GM19351 (cell line): Measurements from ENCODE around the gene GATAD2A.
A peak's percentile ranks its signal among the peaks of the same experiment; 100 is the strongest.

Experiments used
- ATAC-seq: cut with Tn5 transposase; IDR thresholded peaks from one replicate; pipeline ENCODE4 v1.9.1; 2021; ENCODE audit warnings: mild to moderate bottlenecking, moderate library complexity; ENCODE audit not compliant: unreplicated experiment

GATAD2A gene

DNA sequence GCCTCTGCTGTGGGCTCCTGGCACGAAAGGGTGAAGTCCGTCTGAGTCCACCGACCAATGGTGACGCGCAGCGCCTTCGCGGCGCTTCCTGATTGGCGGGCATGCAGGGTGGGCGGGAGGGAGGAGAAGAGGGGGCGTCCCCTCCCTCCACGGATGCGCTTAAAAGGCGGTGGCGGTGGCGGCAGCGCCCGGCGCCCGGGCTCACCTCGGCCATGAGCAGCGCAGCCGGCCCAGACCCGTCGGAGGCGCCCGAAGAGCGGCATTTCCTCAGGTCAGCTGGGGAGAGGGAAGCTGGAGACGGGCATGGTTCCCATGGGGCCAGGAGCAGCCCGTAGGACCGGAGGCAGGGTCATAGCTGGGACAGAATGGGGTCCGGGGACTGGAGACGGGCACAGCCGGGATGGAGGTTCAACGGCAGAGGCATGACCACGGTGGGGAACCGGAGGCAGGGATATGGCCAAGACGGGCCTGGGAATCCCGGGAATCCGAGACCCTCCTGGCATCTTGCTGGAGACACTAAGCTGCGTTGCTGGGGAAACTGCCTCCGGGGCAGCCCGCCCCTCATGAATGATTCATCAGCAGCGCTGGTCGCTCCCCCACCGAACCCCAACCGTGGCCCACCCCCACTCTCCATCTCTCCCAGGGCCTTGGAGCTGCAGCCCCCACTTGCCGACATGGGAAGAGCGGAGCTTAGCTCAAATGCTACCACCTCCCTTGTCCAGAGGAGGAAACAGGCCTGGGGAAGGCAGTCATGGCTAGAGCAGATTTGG, 123.4 kb downstream of the GATAD2A start, which contains the start of gene YJEFN3:
YJEFN3 (plus strand) TSS at position 191 of the 770 bp plus-strand sequence; CDS start at position 213, 22 bp downstream.
- no peak for ATAC-seq

DNA sequence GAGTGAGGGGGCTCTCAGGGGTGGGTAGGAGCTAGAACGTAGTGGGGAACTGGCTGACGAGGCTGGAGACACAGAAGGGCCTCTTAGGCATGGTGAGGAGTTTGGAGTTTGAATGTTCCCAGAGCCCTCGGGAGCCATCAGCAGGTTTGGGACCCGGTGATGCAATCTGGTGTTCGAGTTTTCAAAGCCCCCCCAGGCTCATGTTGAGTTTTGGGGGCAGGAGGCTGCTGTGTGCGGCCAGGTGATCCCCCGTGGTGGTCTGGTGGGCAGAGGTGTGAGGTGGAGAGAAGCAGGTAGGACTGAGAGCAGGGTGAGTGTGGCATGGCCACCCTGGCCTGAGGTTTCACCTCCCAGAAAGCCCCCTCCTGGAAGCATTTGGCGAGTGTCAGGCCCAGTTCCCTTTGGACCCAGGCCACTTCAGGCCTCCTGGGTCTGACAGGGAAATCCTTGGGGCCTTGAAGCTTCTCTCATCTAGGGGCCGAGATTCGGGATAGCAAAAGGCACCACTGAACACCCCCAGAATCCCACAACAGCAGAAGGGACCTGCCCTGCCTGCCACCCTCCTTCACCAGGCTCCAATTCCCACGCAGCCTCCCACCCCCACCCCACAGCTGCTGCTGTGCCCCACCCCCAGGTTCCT, 124.4 kb downstream of the GATAD2A start:
- no peak for ATAC-seq

DNA sequence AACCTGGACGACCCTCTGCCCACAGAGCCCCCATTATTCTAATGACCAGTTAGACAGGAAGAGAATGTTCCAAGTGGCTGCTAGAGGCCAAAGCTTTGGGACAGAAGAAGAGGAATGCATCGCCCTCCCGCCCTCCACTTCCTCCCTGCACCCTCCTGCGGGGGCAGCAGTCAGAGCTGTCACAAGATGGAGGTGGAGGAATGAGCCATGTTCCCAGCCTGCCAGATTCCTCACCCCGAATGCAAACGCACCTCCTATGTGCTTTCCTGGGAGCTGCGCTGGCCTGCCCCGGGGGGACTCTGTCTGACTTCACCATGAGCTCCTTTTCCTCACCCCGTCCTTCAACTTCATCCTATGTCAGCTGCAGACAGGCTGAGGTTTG, 124.9 kb downstream of the GATAD2A start:
- ATAC-seq = no peak

DNA sequence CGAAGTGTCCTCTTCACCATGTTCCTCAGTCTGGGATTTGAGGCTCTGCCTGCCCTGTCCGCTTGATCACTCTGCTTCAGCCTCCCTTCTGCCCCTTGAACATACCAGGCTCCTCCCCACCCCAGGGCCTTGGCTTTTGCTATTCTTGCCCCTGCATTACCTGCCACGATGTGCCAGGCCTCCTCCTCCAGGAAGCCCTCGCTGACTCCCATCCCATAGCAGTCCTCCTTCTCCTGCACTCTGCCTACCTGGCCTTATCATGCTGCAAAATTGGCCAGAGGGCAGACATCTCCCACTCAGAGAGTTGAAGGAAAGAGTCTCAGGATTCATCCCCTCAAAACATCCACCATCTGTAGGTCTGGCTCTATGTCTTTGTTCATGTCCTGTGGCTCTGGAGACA, 125.4 kb downstream of the GATAD2A start:
- no peak for ATAC-seq

DNA sequence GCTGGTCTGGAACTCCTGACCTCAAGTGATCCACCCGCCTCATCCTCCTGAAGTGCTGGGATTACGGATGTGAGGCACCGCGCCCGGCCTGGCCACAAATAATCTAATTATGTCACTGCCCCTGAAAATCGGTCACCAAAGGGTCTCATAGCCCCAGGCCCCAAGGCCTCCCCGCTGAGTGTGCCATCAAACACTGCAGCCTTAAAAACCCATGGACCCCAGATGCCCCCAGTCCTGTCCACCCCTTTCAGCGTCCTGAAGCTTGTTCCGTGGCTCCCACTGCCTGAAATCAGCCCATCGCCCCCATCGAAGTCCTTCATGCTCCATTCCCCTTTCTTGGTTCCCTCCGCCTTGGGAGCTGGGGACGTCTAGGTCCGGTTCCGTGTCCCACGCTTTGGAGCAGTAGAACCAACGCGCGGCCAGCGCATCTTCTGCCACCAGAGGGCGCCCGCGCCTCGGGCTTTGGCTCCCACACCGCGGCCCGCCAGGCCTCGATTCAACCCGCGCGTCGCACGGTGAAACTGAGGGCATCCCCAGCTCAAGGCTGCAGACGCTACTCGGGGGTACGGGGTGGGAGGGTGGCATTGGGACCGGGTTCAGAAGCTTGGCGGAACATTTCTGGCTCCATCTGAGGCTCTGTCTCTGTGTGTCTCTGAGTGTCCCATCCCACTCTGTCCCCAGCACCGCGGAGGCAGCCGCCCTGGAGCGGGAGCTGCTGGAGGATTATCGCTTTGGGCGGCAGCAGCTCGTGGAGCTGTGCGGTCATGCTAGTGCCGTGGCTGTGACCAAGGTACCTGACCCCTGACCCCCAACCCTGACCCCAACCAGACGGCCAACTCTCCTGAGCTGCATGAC, 126.7 kb downstream of the GATAD2A start:
- no peak for ATAC-seq

DNA sequence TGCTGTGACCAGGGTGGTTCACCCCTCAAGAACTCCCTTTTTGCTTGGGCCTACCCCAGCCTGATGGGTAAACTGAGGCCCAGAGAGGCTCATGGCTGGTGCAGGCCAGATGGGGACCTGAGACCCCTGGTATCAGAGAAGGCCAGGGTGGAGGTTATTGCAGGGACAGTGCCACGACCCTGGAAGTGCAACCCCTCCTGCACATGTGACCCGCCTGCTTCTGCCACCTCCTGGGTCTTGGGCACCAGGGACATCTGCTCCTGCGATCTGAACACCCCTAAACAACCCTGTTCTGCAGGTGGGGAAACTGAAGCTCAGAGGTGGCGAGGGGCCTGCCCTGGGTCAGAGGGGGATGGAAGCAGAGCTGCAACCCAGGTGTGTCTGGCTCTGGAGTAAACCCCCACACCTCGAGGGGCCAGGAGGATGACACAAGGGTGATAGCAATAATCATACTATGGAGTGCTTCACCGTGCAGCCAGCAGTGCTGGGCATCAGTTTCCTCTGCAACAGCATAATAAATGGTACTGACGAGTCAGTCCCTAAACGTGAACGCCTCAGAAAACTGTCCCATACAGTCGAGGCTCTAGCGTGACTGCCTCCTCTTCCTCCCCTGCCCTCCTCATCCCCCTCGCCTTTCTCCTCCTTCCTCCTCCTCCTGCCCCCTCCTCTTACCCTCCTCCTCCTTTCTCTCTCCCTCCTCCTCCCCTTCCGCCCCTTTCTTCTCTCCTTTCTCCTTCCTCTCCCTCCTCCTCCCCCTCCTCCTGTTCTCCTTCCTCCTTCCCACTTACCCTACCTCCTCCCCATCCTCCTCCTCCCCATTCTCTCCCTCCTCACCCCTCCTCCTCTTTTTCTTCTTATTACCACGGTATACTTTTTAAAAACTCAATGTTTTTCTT, 127.6 kb downstream of the GATAD2A start:
- ATAC-seq = no peak

DNA sequence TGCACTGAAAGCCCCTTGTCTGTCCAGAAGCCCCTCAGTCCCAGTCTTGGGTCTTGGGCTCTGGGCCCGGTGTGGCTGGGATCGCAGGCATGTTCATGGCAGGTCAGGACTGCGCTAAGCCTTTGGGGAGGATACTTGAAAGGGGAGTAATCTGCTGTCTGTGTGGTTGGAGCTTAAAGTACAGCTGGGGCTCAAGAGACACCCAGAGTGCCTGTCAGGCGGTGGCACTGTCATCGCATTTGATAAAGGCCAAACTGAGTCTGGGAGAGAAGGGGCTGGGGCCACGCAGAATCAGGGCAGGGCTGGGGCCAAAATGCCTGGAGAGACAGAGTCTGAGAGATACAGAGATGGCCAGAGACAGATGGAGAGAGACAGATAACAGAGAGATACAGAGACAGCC, 128.4 kb downstream of the GATAD2A start:
- no peak for ATAC-seq

DNA sequence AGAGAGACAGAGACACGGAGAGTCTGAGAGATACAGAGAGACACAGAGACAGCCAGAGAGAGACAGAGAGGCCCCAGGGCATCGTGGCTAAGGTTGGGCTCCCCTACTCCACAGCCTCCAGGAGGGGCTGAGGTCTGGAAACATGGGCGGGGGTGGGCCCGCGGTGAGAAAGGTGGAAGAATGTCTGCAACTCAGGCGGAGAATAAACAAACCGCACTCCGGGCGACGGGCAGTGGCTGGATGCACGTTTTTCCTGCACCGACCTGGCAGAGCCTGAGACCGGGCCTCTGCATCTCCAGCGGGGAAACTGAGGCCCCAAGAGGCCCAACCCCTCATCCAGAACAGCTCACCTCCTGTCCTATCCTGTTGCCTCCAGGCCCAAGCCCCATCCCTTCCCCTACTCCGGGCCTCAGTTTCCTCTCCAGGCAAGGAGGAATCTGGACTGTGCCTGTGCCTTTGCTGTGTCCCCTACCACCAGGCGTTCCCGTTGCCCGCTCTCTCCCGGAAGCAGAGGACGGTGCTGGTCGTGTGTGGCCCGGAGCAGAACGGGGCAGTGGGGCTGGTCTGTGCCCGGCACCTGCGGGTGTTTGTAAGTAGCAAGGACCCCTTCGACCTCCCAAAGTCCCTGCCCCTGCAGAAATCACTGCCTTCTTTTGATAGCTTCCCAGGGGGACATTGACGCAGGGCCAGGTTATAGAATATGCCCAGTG, 129.2 kb downstream of the GATAD2A start:
- no peak for ATAC-seq

DNA sequence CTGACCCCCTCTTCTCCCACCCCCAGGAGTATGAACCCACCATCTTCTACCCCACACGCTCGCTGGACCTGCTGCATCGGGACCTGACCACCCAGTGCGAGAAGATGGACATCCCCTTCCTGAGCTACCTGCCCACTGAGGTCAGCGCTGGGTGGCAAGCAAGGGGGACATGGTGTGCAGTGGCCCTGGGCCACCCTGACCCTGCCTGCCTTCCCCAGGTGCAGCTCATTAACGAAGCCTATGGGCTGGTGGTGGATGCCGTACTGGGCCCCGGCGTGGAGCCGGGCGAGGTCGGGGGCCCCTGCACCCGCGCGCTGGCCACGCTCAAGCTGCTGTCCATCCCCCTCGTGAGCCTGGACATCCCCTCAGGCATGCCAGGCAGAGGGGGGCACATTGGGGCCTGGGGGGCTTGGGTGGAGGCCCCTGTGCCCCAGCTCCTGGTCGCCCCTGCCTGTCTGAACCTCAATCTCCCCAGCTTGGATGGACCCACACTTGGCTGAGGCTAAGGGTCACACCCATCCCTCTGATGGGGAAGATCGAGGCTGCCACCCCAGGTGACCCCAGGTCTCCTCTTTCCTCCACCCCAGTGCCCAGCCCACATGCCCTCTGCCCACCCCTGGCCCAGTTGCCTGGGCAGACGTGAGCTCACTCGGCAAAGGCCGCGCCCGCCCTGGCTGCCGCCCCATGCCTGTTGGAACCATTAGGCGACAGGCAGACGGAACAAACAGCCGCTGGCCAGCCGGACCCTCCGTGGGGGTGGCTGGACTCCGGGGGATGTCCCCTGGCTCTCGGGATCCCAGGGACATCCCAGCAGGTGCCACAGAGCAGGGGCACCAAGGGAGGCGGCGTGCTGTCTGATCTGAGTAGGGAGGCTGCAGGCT, 130.1 kb downstream of the GATAD2A start:
- ATAC-seq = no peak

DNA sequence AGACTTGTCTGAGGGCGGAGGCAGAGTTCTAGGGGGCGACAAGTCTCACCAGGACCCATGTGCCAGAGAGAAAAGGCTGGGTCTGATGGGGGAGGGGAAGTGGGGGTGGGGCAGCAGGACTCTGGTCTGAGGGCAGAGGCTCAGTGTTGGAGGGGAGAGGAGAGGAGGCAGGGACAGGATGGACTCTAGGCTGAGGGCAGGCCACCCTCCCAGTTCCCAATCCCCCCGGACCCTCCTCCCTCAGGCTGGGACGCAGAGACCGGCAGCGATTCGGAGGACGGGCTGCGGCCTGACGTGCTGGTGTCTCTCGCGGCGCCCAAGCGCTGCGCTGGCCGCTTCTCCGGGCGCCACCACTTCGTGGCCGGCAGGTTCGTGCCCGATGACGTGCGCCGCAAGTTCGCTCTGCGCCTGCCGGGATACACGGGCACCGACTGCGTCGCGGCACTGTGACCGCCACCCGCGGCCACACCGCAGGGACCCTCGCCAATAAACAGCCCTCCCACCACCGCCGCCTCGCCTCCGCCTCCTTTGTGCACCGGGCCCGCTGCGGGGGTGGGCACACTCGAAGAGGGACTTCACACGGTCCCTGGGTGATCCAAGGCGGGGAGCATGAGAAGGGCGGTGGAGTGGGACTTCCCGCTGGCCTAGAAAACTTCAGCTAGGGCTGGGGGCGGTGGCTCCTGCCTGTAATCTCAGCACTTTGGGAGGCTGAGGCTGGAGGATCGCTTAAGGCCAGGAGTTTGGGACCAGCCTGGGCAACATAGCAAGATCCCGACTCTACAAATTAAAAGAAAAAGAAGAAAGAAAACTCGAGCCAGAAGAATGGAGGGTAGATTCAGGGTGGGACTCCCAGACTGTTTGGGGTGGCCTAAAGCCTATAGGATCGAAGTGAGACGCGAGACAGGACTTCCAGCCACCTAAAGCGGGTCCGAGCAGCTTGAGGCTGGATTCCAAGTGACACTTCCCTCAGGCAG, 131.9 kb downstream of the GATAD2A start:
- no peak for ATAC-seq

DNA sequence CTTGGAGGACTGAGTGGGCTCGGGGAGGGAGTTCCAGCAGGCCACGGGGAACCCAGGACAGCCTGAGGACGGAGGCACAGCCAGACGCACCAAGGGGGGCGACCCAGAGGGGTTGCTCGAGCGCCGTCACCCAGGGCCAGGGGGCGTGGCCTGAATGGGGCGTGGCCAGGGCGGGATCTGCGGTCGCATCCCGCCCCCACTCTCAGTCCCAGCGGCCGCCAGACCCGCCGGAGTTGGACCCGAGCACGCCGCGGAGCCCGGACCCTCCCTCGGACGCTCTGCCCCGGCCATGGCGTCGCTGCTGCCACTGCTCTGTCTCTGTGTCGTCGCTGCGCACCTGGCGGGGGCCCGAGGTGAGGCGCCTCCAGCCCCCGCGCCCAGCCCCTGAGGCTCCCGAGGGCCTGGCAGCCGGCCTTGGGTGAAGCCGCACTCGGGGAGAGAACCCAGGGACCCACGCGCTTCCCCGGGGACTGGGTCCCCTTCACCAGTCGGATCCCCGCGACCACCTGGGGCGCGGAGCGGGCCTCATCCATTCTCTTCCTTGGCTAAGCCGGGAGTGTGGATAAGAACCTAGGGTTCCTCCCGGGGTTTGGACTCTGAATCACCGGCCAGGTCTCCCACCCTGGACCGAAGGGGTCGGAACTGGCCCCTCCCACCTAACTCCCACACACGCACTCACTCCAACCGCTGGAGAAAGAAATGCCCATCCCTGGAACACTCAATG, 132.7 kb downstream of the GATAD2A start, which contains the start of gene CILP2:
CILP2 (plus strand) TSS at position 205 of the 724 bp plus-strand sequence; CDS start at position 290, 85 bp downstream.
- ATAC-seq = no peak

DNA sequence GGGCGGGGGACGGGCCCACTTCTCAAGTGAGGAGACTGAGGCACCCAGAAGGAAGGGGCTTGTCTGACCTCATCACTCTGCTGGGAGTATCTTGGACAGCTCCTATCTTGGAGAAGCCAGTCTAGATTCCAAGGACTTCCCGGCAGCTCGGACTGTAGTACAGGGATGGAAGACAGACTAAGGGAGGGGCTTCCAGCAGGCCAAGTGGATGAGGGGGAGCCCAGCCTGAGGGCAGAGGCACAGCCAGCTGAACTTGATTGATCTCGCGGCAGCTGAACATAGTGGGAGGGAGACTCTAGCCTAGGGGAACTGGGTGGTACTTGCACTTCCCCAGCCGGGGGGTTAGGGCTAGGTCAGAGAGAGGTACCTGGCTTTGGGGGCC, 133.3 kb downstream of the GATAD2A start:
- ATAC-seq = no peak

DNA sequence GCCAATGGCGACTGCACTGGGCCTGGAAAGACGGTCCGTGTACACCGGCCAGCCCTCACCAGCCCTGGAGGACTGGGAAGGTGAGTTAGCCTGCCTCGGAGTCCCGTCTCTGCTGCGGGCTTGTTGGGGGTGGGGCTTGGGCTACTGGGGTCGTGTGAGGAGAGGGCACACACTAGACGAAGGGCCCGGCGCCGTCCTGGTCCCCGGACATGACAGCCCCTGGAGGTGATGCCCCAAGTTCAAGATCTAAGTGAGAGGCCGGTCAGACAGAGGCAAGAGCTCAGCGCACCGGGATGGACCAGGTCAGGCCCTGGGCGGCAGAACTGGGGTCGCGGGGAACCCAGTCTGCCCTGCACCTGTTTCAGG, 134.2 kb downstream of the GATAD2A start:
- ATAC-seq = no peak

DNA sequence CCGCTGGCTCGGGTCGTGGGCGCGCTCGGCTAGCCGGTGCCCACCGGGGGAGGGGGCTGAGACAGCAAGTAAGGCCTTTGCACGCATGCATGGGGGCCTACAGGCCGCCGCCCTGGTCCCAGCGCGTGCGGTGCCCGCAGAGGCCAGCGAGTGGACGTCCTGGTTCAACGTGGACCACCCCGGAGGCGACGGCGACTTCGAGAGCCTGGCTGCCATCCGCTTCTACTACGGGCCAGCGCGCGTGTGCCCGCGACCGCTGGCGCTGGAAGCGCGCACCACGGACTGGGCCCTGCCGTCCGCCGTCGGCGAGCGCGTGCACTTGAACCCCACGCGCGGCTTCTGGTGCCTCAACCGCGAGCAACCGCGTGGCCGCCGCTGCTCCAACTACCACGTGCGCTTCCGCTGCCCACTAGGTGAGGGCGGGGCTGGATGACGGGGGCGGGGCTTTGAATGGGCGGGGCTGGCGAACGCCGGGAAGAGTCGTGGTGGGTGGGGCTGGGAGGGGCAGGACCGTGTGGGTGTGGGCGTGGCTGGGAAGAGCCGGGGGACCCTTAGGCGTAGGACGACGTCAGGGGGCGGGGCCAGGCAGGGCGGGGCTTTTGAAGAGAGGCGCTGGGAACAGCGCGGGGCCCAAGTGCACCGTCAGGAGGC, 134.7 kb downstream of the GATAD2A start:
- no peak for ATAC-seq

DNA sequence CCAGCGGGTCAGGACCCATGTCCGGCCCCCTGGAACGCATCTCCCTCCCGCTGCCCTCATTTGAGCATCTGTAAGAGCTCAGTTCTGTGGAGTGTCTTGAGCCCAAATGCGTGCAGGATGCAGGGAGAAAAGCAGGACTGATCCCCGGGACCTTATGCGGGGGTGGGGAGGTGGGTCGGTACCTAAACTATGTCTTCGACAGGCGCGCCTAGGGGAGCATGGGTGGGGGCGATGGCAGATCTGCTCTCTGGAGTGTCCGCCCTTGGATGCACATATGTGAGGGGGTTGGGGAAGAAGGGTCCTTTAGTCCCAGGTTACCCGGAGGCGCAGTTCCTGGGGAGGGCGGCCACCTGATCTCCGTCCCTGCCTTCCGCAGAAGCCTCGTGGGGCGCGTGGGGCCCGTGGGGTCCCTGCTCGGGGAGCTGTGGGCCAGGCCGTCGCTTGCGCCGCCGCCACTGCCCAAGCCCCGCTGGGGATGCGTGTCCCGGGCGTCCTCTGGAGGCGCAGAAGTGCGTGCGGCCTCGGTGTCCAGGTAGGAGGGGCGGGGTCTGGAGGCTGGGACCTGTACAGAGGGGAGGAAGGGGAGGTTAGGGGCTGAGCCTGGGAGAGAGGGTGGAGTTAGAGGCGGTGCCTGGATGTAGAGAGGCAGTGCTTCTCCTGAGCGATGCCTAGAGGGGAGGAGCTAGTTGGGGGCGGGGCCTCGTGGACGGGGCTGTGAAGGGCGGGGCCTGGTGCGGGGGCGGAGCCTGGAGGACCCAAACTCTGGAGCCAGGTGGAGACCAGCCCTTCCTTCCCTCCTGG, 135.4 kb downstream of the GATAD2A start:
- peak; percentile 72 for ATAC-seq

DNA sequence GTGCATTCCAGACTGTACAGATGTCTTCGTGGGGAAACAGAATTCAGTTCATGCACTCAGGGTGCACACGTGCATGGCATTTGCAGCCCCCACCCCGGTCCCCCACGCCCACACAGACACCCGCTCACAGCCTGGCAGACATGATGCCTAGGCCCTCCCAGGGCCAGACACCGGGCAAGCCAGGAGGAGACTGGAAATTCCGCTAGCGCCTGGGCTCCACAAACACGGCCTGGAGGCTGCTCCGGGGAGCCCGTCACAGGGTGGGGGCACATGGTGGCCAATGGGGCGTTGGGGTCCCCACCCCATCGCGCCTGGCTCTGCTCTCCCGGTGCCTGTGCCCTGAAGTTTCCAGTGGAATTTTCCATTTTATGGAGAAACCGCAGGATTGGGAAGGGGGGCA, 136.1 kb downstream of the GATAD2A start:
- ATAC-seq = no peak
